ENCODE results near the gene RHOF.

DNA sequence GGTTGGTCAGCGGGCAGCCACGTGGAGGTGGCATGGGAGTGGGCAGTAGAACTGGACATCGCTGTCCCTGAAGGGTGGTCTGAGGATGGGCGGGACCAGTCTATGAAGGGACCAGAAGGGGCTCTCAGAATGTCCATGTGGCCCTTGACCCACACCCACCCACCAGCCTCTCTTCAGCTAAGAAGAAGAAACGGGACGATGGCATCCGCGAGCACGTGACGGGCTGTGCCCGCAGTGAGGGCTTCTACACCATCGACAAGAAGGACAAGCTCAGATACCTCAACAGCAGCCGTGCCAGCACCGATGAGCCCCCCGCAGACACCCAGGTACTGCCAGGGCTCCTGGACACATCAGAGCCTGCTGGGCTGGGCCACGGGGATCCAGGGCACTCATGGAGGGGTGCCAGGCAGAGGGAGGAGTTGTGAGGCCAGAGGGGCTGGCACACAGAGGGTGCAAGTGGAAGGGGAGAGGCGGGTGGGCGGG, 31.6 kb upstream of the RHOF start:
- no peak for TF ChIP-seq CTCF (IDR thresholded peaks at IDR 0.05)
- TF ChIP-seq POLR2A (IDR thresholded peaks at IDR 0.05), result no peak
- no peak for TF ChIP-seq POLR2AphosphoS5 (IDR thresholded peaks at IDR 0.05; ENCODE audit: insufficient read depth in 1 of 2, low read depth in 1 of 2)

Measured in vagina (tissue), 2 donors.